SK-N-MC (cell line): ENCODE measurements around the gene ARPC2.

Source experiments
- DNase-seq: peaks from one replicate; pipeline ENCODE4 v3.0.0-alpha.2; 2011; ENCODE audit warnings: low read depth, low spot score
- H3K27ac ChIP-seq: fragments of 200-600 bp; sonication (generic); 2 replicates; pipeline ENCODE4 v1.5.1; 2016; ENCODE audit warnings: mixed run types
- H3K36me3 ChIP-seq: fragments of 200-600 bp; sonication (generic); 2 replicates; pipeline ENCODE4 v1.6.1; 2017; ENCODE audit warnings: antibody characterized with exemption, low read length, mixed read lengths; ENCODE audit not compliant: insufficient read depth
- H3K4me3 ChIP-seq: fragments of 200-600 bp; sonication (generic); 2 replicates; pipeline ENCODE4 v1.5.1; 2016
- H3K9ac ChIP-seq: fragments of 200-600 bp; sonication (generic); 2 replicates; pipeline ENCODE4 v1.8.0; 2017; ENCODE audit warnings: mixed run types, mixed read lengths; ENCODE audit not compliant: insufficient read length
- H3K9me3 ChIP-seq: fragments of 200-600 bp; sonication (generic); 2 replicates; pipeline ENCODE4 v1.6.1; 2017; ENCODE audit warnings: low read depth, mild to moderate bottlenecking, antibody characterized with exemption, low read length, moderate library complexity, mixed read lengths
- EZH2 ChIP-seq: fragments of 200-600 bp; sonication (generic); IDR thresholded peaks from one replicate; pipeline ENCODE4 v1.6.1; 2017; ENCODE audit warnings: antibody characterized with exemption
- FOXP2 ChIP-seq: optimal IDR thresholded peaks from 2 replicates; pipeline ENCODE3; 2011; ENCODE audit warnings: mild to moderate bottlenecking, moderate library complexity; ENCODE audit not compliant: insufficient read depth; ENCODE audit errors: extremely low read length, control extremely low read depth
- POLR2AphosphoS5 ChIP-seq: IDR thresholded peaks from 2 replicates; pipeline ENCODE4 v1.6.1; 2012; ENCODE audit warnings: mild to moderate bottlenecking, low read depth, low read length, borderline replicate concordance

The ARPC2 gene

DNA sequence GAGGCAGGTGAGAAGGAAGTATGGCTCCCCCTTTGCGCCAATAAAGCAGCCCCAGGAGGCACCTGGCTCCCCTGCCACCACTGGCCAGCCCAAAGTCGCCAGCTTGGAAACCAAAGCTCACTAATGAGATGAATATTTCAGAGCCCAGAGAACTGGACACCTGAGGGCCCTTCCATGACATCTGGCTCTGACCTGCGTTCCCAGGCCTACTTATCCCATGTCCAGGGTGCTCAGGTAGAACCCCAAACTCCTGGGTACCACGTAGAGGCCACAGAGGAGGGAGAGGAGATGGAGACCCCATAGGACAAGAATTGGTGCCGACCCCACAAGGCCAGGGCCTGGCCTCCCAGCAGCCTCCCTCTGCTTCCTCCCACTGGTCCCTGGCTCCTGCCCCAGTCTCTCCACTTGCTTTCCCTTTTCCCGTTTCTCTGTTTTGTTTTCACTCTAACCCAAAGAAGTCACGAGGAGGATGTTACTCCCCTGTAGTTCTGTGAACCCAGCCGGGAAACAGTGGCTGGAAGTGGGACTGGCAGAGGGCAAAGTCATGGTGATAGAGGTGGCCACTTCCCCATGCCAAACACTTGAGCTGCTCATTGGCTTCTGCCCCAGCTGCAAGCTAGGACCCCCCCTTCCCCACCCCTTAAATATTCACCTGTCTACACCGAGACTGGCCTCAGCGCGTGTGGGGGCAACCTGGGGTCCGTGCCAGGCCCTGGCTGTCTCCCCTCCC, 74.5 kb downstream of the ARPC2 start:
- no peaks in the 10 kb centered on the region for H3K36me3 ChIP-seq
- DNase-seq = no peak
- TF ChIP-seq FOXP2 (no peak), POLR2AphosphoS5 (no peak), EZH2 (no peak)
- no peaks in the 10 kb centered on the region for H3K9me3 ChIP-seq
- H3K9ac ChIP-seq = peak overlapping the region; percentile 67
- H3K4me3 ChIP-seq = peak overlapping the region; percentile 75
- H3K27ac ChIP-seq = no peak overlapping the region

DNA sequence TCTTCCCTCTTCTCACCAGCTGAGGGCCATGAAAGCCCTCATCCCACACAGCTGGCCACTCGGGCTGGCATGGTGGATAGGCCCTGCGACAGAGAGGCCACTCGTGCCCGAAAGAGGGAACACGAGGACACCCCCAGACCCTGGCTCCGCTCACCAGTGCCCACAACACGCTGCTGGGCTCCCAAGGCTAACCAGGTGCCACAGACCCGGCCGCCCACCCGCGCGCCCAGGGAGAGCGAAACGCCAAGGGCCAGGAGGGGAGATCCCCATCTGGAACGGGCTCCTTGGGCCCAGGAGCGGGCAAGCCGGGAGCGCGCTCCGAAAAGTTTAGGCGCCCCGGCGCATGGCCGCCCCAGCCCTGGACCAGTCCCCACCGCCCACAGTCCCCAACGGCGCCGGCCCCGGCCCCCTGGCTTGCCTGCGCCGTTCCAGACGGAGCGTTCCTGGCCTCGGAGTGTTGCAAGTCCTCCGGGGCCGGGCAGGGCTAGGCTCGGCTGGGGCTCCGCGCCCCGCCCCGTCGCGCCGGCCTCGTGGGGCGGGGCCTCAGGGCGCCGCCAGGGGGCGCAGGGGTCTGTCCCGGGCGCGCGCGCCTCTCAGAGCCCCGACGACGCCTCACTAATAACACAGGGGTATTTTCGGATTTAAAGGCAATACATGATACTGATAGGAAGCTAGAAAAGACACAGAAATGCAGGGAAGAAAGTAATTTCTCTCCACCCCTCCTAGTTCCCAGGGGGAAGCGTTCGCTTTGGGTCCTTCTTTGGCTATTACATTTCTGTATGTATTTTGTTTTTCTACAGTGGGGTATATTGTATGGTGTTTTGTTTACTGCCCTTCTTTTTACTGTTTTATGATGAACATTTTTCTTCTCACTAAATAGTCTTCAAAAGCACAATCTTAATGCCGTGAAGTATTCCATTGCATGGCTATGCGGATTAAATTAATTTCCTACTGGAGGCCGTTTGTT, 75.3 kb downstream of the ARPC2 start, which contains the start of gene TMBIM1:
TSS of gene TMBIM1 (minus strand) at position 456 of the 967 bp plus-strand sequence. CDS start 10,362 bp downstream, outside the sequence.
- no peak for TF ChIP-seq FOXP2
- Histone ChIP-seq H3K4me3 (peak within 1 kb of the TSS; percentile 75), H3K9ac (peak within 1 kb of the TSS; percentile 67), H3K36me3 (no peaks in the 10 kb centered on the region), H3K27ac (0 out of 2 replicates have a peak within 1 kb of the TSS, but pooled peaks have one; percentile 26), H3K9me3 (no peaks in the 10 kb centered on the region)
- DNase-seq = no peak

DNA sequence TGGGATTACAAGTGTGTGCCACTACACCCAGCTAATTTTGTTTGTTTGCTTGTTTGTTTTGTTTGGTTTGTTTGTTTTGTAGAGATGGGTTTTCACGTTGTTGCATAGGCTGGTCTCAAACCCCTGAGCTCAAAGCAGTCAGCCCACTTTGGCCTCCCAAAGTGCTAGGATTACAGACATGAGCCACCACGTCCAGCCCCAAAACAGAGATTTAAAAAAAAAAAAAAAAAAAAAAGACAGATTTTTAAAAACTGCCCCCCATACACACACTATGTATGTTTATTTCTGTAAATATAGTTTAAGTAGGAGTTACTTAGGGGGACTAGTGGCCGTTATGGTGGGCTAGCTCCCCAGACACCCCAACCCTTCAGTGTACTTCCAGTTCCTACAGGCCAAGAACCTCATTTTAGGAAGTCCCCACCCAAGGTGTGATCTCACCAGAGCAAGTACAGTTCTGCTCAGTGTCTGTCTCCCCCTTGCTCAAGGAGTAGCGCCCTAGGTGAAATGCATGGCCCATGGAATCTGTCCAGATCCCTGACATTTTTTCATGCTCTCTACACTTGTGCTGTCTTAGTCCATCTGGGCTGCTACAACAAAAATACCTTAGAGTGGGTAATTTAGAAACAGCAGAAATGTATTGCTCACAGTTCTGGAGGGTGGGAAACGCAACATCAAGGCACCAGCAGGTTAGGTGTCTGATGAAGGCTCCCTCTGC, 76.9 kb downstream of the ARPC2 start:
- H3K9me3 ChIP-seq = no peaks in the 10 kb centered on the region
- TF ChIP-seq FOXP2 (no peak), POLR2AphosphoS5 (no peak), EZH2 (no peak)
- H3K4me3 ChIP-seq = no peak overlapping the region
- DNase-seq = no peak
- H3K27ac ChIP-seq = no peak overlapping the region
- no peaks in the 10 kb centered on the region for H3K36me3 ChIP-seq
- H3K9ac ChIP-seq = no peak overlapping the region

DNA sequence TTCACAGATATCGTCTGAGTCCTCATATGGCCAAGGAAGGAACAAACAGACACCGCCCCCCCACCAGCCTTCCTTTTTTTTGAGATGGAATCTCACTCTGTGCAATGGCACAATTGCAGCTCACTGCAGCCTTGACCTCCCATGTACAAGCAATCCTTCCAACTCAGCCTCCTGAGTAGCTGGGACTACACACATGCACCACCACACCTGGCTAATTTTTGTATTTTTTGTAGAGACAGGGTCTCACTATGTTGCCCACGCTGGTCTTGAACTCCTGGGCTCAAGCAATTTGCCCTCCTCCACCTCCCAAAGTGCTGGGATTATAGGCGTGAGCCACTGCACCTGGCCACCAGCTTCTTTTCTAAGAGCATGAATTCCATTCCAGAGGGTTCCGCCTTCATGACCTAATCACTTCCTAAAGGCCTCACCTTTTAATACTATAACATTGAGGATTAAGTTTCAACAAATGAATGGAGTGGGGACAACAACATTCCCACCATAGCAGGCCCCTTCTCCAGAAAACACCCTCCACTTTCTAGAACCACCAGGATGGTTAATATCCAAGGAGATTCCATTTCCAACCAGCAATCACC, 77.5 kb downstream of the ARPC2 start:
- H3K27ac ChIP-seq = peak overlapping the region; percentile 55; the same call in 1 of the 2 replicates
- H3K9ac ChIP-seq = no peak overlapping the region
- no peaks in the 10 kb centered on the region for H3K9me3 ChIP-seq
- H3K36me3 ChIP-seq = no peaks in the 10 kb centered on the region
- no peak for DNase-seq
- TF ChIP-seq POLR2AphosphoS5 = no peak
- no peak for TF ChIP-seq EZH2
- no peak for TF ChIP-seq FOXP2
- H3K4me3 ChIP-seq = peak overlapping the region; percentile 36; the same call in 1 of the 2 replicates

DNA sequence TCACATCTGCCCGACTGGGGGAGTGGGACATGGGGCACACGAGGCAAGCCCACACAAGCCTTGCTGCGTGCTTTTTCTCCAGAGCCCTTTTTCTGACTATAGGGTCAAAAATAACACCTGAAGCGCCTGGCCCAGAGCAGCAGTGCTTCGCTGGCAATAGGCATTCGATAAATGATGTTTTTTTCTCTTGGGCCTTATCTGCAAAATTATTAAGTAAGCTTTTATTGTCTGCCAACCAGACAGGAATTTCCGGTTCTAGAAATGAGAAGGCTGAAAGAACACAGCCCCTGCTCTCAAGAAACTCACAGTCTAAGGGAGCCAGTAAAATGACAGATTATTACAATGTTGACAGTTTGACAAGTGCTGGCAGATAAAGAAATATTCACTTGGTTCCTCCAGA, 78.0 kb downstream of the ARPC2 start:
- peak overlapping the region; percentile 55; the same call in 1 of the 2 replicates for H3K27ac ChIP-seq
- peak overlapping the region; percentile 36; the same call in 1 of the 2 replicates for H3K4me3 ChIP-seq
- peak overlapping the region; percentile 21 for H3K9ac ChIP-seq
- no peaks in the 10 kb centered on the region for H3K36me3 ChIP-seq
- no peaks in the 10 kb centered on the region for H3K9me3 ChIP-seq
- no peak for DNase-seq
- no peak for TF ChIP-seq FOXP2
- no peak for TF ChIP-seq EZH2
- no peak for TF ChIP-seq POLR2AphosphoS5

DNA sequence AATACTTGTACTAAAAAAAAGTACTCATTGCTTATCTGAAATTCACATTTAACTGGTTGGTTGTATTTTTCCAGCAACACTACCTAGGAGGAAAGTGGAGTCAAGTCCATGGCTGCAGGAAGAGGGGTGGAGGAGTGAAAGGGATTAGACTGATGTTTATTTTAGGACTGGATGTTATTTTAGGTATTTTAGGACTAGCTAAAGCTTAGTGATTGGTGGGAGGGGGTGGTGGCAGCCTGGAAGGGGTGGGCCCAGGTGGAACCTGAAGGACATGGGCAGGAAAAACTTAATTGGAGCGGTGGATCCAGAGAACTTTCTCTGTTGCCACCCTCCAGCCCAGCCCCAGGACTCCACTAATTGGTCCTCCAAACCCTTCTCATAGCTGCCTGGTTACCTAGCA, 79.2 kb downstream of the ARPC2 start:
- Histone ChIP-seq H3K36me3 (no peaks in the 10 kb centered on the region), H3K4me3 (no peak overlapping the region), H3K27ac (no peak overlapping the region), H3K9ac (no peak overlapping the region), H3K9me3 (no peaks in the 10 kb centered on the region)
- TF ChIP-seq POLR2AphosphoS5 (no peak), EZH2 (no peak), FOXP2 (no peak)
- no peak for DNase-seq

DNA sequence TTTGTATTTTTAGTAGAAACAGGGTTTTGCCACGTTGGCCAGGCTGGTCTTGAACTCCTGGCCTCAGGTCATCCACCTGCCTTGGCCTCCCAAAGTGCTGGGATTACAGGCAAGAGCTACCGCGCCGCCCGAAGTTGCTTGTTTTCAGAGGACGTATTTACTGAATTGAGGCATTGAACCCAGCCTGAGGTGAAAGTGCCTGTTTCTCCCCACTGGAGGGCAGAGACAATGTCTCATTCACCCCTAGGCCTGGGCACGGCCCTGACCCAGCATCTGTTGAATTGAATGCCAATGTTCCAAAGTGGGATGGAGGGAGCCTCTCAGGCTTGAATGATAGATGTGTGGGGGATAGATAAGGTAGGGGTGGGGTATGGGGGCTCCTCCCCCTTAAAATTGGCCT, 79.9 kb downstream of the ARPC2 start:
- H3K9me3 ChIP-seq = no peaks in the 10 kb centered on the region
- TF ChIP-seq POLR2AphosphoS5 (no peak), EZH2 (no peak), FOXP2 (no peak)
- no peak overlapping the region for H3K9ac ChIP-seq
- no peaks in the 10 kb centered on the region for H3K36me3 ChIP-seq
- no peak overlapping the region for H3K27ac ChIP-seq
- no peak for DNase-seq
- no peak overlapping the region for H3K4me3 ChIP-seq

DNA sequence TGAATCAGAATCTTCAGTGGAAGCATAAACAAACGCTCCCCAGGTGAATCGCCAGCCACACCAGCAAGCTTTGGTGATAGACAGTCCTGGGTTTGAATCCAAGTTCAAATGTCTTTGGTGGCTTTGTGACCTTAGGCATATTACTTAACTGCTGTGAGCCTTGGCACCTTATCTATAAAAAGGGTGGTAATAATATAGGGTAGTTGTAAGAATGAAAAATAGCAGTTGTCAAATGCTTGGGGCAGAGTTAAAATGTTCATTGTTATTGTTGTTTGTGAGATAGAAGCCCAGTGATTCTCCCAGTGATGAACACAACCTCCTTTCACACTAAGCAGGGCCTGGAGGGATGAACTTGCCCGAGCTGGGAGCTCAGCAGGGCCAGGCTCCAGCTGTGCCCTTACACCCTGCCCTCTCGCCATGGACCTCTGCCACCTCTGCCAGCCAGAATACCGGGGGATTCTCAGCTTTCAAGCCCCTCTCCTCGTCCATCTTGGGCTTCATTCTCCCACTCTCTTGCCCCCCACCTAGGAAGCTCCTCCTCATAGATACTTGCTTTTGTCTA, 81.4 kb downstream of the ARPC2 start:
- Histone ChIP-seq H3K4me3 (no peak overlapping the region), H3K9me3 (no peaks in the 10 kb centered on the region), H3K36me3 (no peaks in the 10 kb centered on the region), H3K9ac (no peak overlapping the region), H3K27ac (no peak overlapping the region)
- DNase-seq = no peak
- TF ChIP-seq EZH2 (no peak), POLR2AphosphoS5 (no peak), FOXP2 (no peak)
